Measurements from ENCODE around the gene TMEM182. TPM values are rescaled to one million over a fixed set of nuclear protein-coding genes. Genes with fewer than 3 reads are reported as not detected.
A peak's percentile ranks its signal among the peaks of the same experiment; 100 is the strongest.

The TMEM182 gene
- total and polyA plus RNA-seq, 4 donors = 1.1 to 7.6 (median 2.6) TPM

DNA sequence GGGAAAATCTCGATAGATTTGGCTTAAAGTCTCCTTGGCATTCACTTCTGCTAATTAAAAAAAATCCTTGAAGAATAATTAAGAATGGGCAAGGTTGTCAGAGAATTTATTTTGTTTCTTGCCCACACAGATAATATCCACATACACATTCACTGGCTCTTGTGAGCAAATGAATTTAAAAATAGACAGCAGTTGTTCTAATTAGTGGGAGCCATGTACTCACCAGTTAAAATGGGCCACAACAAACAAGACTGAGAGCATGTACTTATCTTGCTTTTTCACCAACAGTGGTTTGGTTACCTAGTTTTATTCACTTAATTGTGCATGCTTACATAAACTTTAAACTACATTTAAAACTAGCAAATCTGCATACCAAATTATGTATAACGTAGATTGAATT, 53.5 kb downstream of the TMEM182 start:
- H3K9ac ChIP-seq (ENCODE audit: insufficient read depth in 1 of 2, low read length in 2 of 2) = no peak overlapping the region
- peaks cover 0 to 2% (median 0%) of the 10 kb centered on the region in 4 donors for H3K9me3 ChIP-seq (ENCODE audit: control insufficient read depth in 4 of 4, insufficient read depth in 3 of 4, low read length in 3 of 4)
- TF ChIP-seq, protein P1, sequence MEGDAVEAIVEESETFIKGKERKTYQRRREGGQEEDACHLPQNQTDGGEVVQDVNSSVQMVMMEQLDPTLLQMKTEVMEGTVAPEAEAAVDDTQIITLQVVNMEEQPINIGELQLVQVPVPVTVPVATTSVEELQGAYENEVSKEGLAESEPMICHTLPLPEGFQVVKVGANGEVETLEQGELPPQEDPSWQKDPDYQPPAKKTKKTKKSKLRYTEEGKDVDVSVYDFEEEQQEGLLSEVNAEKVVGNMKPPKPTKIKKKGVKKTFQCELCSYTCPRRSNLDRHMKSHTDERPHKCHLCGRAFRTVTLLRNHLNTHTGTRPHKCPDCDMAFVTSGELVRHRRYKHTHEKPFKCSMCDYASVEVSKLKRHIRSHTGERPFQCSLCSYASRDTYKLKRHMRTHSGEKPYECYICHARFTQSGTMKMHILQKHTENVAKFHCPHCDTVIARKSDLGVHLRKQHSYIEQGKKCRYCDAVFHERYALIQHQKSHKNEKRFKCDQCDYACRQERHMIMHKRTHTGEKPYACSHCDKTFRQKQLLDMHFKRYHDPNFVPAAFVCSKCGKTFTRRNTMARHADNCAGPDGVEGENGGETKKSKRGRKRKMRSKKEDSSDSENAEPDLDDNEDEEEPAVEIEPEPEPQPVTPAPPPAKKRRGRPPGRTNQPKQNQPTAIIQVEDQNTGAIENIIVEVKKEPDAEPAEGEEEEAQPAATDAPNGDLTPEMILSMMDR (IDR thresholded peaks at IDR 0.05; ENCODE audit: control extremely low read depth, extremely low read depth) = no peak
- H3K27ac ChIP-seq (ENCODE audit: low read depth in 1 of 2, low read length in 1 of 2) = peak overlapping the region in 1 of 2 donors; percentile 45
- H3K4me1 ChIP-seq (ENCODE audit: control insufficient read depth in 5 of 5, insufficient read depth in 5 of 5, low read length in 5 of 5) = no peaks in the 10 kb centered on the region
- no peak for DNase-seq
- WGBS, 2 donors = 91 to 92% methylated on average over 2 of the region's 2 CpGs
- H3K36me3 ChIP-seq (ENCODE audit: control insufficient read depth in 4 of 4, insufficient read depth in 4 of 4, low read length in 4 of 4) = no peaks in the 10 kb centered on the region
- H3K4me3 ChIP-seq = no peak overlapping the region
- ATAC-seq (ENCODE audit: insufficient read depth, low FRiP score) = no peak
- H3K27me3 ChIP-seq (ENCODE audit: control insufficient read depth in 3 of 3, insufficient read depth in 3 of 3, low read length in 2 of 3) = no peaks in the 10 kb centered on the region

DNA sequence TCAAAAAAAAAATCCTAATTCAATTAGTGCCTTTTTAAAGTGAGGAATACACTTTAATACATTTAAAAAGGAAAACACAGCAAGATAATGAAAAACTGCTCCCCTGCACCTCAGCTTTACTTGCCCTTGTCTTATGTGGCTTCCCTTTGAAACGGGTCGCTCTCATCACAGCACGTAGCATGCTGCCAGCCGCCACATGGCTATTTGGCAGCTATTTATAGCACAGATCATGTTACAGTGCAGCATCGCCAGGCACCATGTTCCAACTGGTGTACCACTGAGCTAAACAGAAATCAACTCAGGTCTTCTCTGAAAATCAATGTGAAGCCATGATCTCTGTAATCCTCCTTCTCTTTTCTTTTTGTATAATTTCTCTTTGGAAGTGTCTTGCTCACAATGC, 65.1 kb downstream of the TMEM182 start:
- WGBS, 2 donors = 28 to 54% methylated on average over 5 of the region's 5 CpGs
- H3K9me3 ChIP-seq (ENCODE audit: control insufficient read depth in 4 of 4, insufficient read depth in 3 of 4, low read length in 3 of 4) = no peaks in the 10 kb centered on the region
- no peaks in the 10 kb centered on the region for H3K27me3 ChIP-seq (ENCODE audit: control insufficient read depth in 3 of 3, insufficient read depth in 3 of 3, low read length in 2 of 3)
- H3K4me3 ChIP-seq = no peak overlapping the region
- H3K27ac ChIP-seq (ENCODE audit: low read depth in 1 of 2, low read length in 1 of 2) = peak overlapping the region in 1 of 2 donors; percentile 52
- TF ChIP-seq, protein P1 (IDR thresholded peaks at IDR 0.05; ENCODE audit: control extremely low read depth, extremely low read depth) = no peak
- H3K9ac ChIP-seq (ENCODE audit: insufficient read depth in 1 of 2, low read length in 2 of 2) = no peak overlapping the region
- ATAC-seq (ENCODE audit: insufficient read depth, low FRiP score) = no peak
- H3K36me3 ChIP-seq (ENCODE audit: control insufficient read depth in 4 of 4, insufficient read depth in 4 of 4, low read length in 4 of 4) = peaks cover 0 to 2% (median 0%) of the 10 kb centered on the region in 4 donors
- H3K4me1 ChIP-seq (ENCODE audit: control insufficient read depth in 5 of 5, insufficient read depth in 5 of 5, low read length in 5 of 5) = peaks cover 0 to 12% (median 6%) of the 10 kb centered on the region in 5 donors
- peak; percentile 74 to 90 (median 77) for DNase-seq

GRCh38 chr2:102832789-102833188, 71.0 kb downstream of the TMEM182 start:
- H3K27ac ChIP-seq (ENCODE audit: low read depth in 1 of 2, low read length in 1 of 2) = no peak overlapping the region
- TF ChIP-seq, protein P1 (IDR thresholded peaks at IDR 0.05; ENCODE audit: control extremely low read depth, extremely low read depth) = no peak
- H3K9me3 ChIP-seq (ENCODE audit: control insufficient read depth in 4 of 4, insufficient read depth in 3 of 4, low read length in 3 of 4) = no peaks in the 10 kb centered on the region
- ATAC-seq (ENCODE audit: insufficient read depth, low FRiP score) = no peak
- 80 to 85% methylated on average over 2 of the region's 2 CpGs for WGBS, 2 donors
- peaks cover 0 to 6% (median 0%) of the 10 kb centered on the region in 5 donors for H3K4me1 ChIP-seq (ENCODE audit: control insufficient read depth in 5 of 5, insufficient read depth in 5 of 5, low read length in 5 of 5)
- no peak overlapping the region for H3K9ac ChIP-seq (ENCODE audit: insufficient read depth in 1 of 2, low read length in 2 of 2)
- no peak for DNase-seq
- H3K36me3 ChIP-seq (ENCODE audit: control insufficient read depth in 4 of 4, insufficient read depth in 4 of 4, low read length in 4 of 4) = no peaks in the 10 kb centered on the region
- no peaks in the 10 kb centered on the region for H3K27me3 ChIP-seq (ENCODE audit: control insufficient read depth in 3 of 3, insufficient read depth in 3 of 3, low read length in 2 of 3)
- no peak overlapping the region for H3K4me3 ChIP-seq

Measured in lung (tissue), 12 donors.